ENCODE results near the gene VAC14. TPM values are rescaled to one million over a fixed set of nuclear protein-coding genes. Genes with fewer than 3 reads are reported as not detected.

Gene VAC14
- total RNA-seq, 1 experiment from 2014 or later: 83.0 TPM

GRCh38 chr16:70699696-70700095, 101.3 kb downstream of the VAC14 start:
- no peak overlapping the region for H3K4me3 ChIP-seq (ENCODE audit: insufficient read depth, low read depth, low read length)
- no peaks in the 10 kb centered on the region for H3K27me3 ChIP-seq (ENCODE audit: control insufficient read depth, insufficient read depth, low read length)
- no peak for DNase-seq
- H3K36me3 ChIP-seq (replicated peaks; ENCODE audit: control insufficient read depth, insufficient read depth, low read length): no peaks in the 10 kb centered on the region; the same call in 1 of the 2 replicates

DNA sequence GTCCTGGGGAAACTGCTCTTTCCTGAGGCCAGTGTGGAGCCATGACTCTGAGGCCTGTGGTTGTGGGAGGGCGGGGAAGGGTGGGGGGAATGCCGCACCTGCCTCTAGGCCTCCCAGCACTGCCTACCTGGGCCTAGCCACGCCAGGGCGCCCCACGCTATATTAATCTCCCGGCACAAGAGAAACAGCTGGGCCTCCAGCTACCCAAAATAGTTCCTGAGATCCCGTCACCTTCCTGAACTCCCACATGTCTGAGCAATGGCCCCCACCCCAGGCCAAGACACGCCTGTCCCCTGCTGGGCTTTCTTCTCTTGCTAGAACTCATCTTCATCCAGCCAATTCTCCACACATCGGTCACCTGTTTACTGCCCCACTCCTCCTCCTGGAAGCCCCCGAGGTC, 102.1 kb downstream of the VAC14 start:
- Histone ChIP-seq H3K27me3 (ENCODE audit: control insufficient read depth, insufficient read depth, low read length) (no peaks in the 10 kb centered on the region), H3K36me3 (replicated peaks; ENCODE audit: control insufficient read depth, insufficient read depth, low read length) (no peaks in the 10 kb centered on the region; the same call in 1 of the 2 replicates), H3K4me3 (ENCODE audit: insufficient read depth, low read depth, low read length) (no peak overlapping the region)
- DNase-seq: no peak

DNA sequence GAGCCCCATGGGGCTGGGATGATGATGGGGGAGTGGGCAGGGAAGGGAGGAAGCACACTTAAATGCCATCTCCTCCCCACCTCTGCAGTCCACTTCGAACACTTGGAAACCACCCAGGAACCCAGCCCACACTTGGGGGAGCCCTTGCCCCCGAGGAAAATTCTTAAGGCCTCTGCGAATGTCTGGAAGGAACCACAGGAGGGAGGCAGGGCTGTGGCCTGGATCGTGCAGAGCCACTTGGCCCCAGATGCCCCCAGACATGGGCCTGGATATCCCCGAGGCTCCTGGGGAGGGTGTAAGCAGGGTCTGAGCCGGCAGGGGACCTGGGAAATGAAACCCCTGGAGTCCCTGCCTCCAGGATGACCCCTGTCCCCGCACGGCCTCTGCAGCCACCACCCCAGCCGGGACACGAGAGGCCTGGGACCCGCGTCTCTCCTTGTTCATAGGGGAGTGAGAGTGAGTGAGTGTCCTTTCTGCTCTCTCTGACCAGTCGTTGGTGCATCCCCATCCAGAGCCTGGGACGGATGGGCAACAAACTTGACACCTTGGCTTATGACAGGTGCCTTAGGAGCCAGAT, 103.3 kb downstream of the VAC14 start:
- no peak for DNase-seq
- Histone ChIP-seq H3K36me3 (replicated peaks; ENCODE audit: control insufficient read depth, insufficient read depth, low read length) (no peaks in the 10 kb centered on the region; the same call in 1 of the 2 replicates), H3K4me3 (ENCODE audit: insufficient read depth, low read depth, low read length) (no peak overlapping the region), H3K27me3 (ENCODE audit: control insufficient read depth, insufficient read depth, low read length) (no peaks in the 10 kb centered on the region)

DNA sequence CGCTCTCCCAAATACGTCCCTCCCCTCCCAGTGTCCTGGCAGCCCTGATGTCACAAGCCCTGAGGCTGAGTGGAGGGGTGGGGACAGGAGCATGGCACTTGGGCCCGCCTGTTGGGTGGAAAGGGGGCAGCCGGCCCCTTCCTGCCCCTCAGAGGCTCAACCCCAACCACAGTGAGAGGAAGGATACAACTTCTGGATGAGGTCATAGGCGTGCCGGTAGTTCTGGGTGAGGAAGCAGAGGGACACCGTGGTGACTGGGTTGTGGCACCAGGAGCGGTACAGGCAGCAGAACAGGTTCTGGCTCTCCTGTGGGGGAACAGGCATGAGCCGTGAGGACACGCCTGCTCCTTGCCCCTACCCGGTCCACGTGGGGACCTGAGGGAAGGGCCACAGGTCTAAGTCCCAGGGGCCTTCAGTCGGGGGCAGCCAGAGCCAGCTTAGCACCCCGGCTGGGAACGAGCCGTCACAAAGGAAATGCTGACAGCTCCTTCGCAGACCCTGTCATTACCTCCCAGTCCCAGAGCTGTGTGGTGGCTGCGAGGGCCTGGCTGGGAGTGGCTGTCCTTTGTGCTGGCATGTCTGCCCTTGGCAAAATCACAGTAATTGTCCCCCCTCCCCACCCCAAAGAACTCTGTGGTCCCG, 103.9 kb downstream of the VAC14 start:
- Histone ChIP-seq H3K4me3 (ENCODE audit: insufficient read depth, low read depth, low read length) (no peak overlapping the region), H3K27me3 (ENCODE audit: control insufficient read depth, insufficient read depth, low read length) (no peaks in the 10 kb centered on the region), H3K36me3 (replicated peaks; ENCODE audit: control insufficient read depth, insufficient read depth, low read length) (no peaks in the 10 kb centered on the region; the same call in 1 of the 2 replicates)
- no peak for DNase-seq

GRCh38 chr16:70696355-70696754, 104.6 kb downstream of the VAC14 start:
- no peaks in the 10 kb centered on the region for H3K27me3 ChIP-seq (ENCODE audit: control insufficient read depth, insufficient read depth, low read length)
- no peak for DNase-seq
- no peak overlapping the region for H3K4me3 ChIP-seq (ENCODE audit: insufficient read depth, low read depth, low read length)
- H3K36me3 ChIP-seq (replicated peaks; ENCODE audit: control insufficient read depth, insufficient read depth, low read length): no peaks in the 10 kb centered on the region; the same call in 1 of the 2 replicates

DNA sequence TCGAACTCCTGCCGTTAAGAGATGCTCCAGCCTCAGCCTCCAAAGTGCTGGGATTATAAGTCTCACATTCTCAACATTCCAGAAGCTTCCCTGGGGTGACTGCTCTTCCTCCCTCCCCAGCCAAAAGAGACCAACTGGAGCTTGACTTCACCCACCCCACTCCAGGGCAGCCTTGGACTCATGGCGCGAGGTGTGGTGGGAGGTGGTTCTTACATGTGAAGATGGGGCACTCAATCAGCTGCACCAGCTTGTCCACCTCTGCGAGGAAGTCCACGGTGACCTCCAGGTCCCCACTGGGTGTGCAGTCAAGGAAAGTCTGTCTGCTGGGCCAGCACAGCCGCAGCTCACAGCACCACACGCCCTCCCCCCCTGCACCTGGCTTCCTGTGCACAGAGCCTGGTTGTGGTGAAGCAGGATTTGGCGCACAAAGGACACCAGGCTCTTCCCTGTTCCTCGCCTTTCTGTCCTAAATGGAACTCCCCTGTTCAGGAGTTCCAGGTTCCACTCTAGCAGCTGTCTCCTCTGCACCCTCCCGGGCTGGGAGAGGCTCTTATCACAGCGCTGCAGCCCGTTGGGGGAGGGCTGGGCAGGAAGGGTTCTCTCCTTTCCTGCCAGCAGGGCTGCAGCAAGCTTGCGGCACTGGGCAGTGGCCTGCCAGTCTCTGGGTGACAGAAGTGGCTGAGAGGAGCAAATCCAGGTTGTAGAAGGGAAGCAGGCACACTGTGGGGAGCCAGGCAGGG, 105.5 kb downstream of the VAC14 start:
- Histone ChIP-seq H3K36me3 (replicated peaks; ENCODE audit: control insufficient read depth, insufficient read depth, low read length) (no peaks in the 10 kb centered on the region; the same call in 1 of the 2 replicates), H3K4me3 (ENCODE audit: insufficient read depth, low read depth, low read length) (no peak overlapping the region), H3K27me3 (ENCODE audit: control insufficient read depth, insufficient read depth, low read length) (no peaks in the 10 kb centered on the region)
- peak; percentile 76 for DNase-seq

DNA sequence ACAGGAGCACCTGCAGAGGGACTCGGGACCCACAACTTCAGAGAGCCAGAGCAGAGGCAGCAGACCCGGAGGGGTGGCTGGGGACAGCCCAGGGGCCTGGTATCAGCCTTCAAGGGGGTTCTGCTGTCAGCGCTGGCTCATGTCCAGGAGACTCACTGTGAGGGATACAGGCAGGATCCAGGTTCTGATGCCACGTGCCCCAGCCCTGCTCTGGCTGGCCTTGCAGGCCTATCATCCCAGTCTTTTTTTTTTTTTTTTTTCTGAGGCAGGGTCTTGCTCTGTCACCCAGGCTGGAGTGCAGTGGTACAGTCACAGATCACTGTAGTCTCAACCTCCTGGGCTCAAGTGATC, 106.1 kb downstream of the VAC14 start:
- H3K27me3 ChIP-seq (ENCODE audit: control insufficient read depth, insufficient read depth, low read length): no peaks in the 10 kb centered on the region
- DNase-seq: no peak
- no peaks in the 10 kb centered on the region; the same call in none of the 2 replicates for H3K36me3 ChIP-seq (replicated peaks; ENCODE audit: control insufficient read depth, insufficient read depth, low read length)
- H3K4me3 ChIP-seq (ENCODE audit: insufficient read depth, low read depth, low read length): no peak overlapping the region

GRCh38 chr16:70694088-70694867, 106.7 kb downstream of the VAC14 start:
- DNase-seq: peak; percentile 91
- Histone ChIP-seq H3K27me3 (ENCODE audit: control insufficient read depth, insufficient read depth, low read length) (no peaks in the 10 kb centered on the region), H3K4me3 (ENCODE audit: insufficient read depth, low read depth, low read length) (no peak overlapping the region), H3K36me3 (replicated peaks; ENCODE audit: control insufficient read depth, insufficient read depth, low read length) (no peaks in the 10 kb centered on the region; the same call in none of the 2 replicates)

DNA sequence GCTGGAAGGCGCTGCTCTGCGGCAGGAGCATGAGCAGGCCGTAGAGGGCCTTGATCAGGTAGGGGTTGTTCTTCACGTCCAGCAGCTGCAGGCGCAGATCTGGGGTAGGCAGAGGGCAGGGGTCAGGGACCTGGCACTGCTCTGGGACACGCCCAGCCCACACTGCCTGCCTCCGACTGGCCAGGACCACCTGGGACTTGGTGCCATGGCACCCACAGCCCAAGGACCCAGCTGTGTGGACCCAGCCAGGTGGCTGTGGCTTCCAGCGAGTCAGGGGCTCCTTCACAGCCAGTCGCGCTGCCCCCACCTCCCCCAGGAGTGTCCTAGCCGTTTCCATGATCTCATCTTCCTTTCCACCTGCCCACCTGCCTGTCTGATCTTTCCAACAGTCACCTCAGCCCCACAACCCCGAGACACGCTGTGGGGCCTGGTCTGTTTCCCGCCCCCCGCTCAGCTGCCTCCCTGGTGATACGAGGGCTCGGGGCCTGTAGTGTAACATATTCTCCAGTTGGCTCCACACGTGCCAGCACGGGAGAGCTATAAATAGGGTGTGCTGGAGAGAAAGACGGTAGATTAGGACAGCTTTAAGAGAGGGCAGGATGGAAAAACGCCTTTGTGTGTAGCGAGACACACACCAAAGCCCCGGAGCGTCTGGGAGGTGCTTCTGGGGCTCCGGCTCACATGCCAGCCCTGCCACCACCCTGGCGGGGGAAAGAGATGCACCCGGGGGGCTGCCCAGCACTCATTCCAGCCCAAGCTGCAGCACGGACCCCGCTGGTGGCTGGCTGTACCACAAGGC, 107.9 kb downstream of the VAC14 start:
- DNase-seq: no peak
- no peaks in the 10 kb centered on the region for H3K27me3 ChIP-seq (ENCODE audit: control insufficient read depth, insufficient read depth, low read length)
- H3K4me3 ChIP-seq (ENCODE audit: insufficient read depth, low read depth, low read length): no peak overlapping the region
- H3K36me3 ChIP-seq (replicated peaks; ENCODE audit: control insufficient read depth, insufficient read depth, low read length): no peaks in the 10 kb centered on the region; the same call in none of the 2 replicates

DNA sequence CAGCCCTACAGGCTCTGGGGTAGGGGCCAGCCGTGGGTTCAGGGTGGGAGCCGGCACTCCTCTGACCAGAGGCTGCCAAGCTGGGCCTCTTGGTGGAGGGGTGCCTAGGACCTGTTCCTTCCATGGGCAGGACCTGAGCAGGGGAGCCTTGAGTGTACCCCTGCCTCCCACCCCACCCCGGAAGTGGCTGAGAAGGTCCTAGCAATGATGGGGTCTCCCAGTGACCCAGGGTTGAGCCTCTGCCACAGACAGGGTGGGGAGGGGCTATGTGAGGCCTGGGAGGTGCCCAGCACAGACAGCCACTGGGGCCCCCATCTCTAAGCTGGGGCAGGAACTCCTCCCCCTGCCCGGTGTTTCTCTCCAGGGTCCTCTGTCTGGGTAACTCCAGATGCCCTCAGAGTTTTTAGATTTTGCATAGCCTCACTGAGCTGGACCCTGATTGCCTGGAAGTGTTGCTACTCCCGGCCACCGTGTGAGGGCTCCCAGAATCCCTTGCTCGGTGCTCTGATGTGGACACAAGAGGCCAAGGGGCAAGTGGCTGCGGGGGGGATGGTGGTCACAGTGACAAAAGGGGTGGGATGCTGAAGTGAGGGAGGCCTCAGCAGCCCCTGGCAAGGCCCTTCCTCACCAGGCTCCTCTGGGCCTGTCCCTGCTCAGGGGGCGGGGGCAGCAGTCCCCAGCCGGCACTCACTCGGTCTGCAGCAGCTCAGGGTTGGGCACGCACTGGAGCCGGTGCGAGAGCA, 108.7 kb downstream of the VAC14 start:
- Histone ChIP-seq H3K4me3 (ENCODE audit: insufficient read depth, low read depth, low read length) (no peak overlapping the region), H3K36me3 (replicated peaks; ENCODE audit: control insufficient read depth, insufficient read depth, low read length) (no peaks in the 10 kb centered on the region; the same call in none of the 2 replicates), H3K27me3 (ENCODE audit: control insufficient read depth, insufficient read depth, low read length) (no peaks in the 10 kb centered on the region)
- no peak for DNase-seq

GRCh38 chr16:70691223-70692129, 109.5 kb downstream of the VAC14 start:
- DNase-seq: no peak
- H3K4me3 ChIP-seq (ENCODE audit: insufficient read depth, low read depth, low read length): no peak overlapping the region
- H3K36me3 ChIP-seq (replicated peaks; ENCODE audit: control insufficient read depth, insufficient read depth, low read length): no peaks in the 10 kb centered on the region; the same call in none of the 2 replicates
- 0 out of 2 replicates have a peak, but pooled peaks cover under 1% of the 10 kb centered on the region for H3K27me3 ChIP-seq (ENCODE audit: control insufficient read depth, insufficient read depth, low read length)

DNA sequence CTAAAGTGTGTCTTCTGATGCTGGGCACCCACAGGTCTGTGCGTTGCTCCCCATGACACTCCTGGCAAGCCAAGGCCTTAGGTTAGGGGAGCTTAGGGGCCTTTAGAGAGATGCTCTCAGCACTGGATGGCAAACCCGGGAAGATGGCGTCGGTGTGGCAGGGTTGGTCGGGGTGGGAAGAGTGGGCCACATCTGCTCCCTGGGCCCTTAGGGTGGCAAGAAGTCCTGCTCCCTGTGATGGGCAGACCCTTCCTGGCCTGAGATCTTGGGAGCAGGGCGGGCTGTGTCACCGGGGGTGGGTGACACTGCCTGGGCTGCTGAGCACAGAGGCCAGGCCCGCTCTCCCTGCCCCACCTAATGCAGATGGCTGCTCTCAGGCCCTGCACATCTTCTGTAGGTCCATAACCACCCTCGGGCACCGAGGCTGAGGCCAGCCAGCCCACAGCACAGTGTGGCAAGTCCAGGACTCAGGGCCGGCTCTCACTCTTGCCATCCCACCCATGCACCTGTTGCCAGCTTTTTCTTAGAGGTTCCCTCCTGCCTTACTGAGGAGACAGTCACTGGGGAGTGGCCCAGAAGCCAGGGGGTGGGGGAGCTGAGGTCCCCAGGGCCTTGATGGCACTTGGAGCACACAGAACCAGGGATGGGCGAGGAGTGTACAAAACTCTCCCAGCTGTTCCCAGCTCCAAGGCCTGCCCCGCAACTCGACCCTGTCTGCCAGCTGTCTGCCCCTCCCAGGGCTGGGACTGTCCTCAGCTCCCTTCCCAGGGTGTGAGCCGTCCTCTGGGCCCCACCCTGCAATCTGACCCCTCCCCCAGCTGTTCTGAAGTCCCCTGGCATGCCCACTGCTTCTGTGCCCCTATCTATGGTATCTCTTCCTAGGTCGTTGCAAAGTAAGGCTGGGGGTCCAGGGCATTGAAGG, 110.7 kb downstream of the VAC14 start:
- Histone ChIP-seq H3K4me3 (ENCODE audit: insufficient read depth, low read depth, low read length) (no peak overlapping the region), H3K27me3 (ENCODE audit: control insufficient read depth, insufficient read depth, low read length) (0 out of 2 replicates have a peak, but pooled peaks cover 2% of the 10 kb centered on the region), H3K36me3 (replicated peaks; ENCODE audit: control insufficient read depth, insufficient read depth, low read length) (no peaks in the 10 kb centered on the region; the same call in none of the 2 replicates)
- DNase-seq: no peak
